ENCODE data around the gene SPTBN5. TPM values are rescaled to one million over a fixed set of nuclear protein-coding genes. Genes with fewer than 3 reads are reported as not detected.

The SPTBN5 gene
- total and polyA plus RNA-seq, 2 experiments from 2014 or later = 0.57 to 1.1 TPM

GRCh38 chr15:41809526-41810220 is 84.2 kb downstream of the SPTBN5 start (continued):
- TF ChIP-seq, protein P1, sequence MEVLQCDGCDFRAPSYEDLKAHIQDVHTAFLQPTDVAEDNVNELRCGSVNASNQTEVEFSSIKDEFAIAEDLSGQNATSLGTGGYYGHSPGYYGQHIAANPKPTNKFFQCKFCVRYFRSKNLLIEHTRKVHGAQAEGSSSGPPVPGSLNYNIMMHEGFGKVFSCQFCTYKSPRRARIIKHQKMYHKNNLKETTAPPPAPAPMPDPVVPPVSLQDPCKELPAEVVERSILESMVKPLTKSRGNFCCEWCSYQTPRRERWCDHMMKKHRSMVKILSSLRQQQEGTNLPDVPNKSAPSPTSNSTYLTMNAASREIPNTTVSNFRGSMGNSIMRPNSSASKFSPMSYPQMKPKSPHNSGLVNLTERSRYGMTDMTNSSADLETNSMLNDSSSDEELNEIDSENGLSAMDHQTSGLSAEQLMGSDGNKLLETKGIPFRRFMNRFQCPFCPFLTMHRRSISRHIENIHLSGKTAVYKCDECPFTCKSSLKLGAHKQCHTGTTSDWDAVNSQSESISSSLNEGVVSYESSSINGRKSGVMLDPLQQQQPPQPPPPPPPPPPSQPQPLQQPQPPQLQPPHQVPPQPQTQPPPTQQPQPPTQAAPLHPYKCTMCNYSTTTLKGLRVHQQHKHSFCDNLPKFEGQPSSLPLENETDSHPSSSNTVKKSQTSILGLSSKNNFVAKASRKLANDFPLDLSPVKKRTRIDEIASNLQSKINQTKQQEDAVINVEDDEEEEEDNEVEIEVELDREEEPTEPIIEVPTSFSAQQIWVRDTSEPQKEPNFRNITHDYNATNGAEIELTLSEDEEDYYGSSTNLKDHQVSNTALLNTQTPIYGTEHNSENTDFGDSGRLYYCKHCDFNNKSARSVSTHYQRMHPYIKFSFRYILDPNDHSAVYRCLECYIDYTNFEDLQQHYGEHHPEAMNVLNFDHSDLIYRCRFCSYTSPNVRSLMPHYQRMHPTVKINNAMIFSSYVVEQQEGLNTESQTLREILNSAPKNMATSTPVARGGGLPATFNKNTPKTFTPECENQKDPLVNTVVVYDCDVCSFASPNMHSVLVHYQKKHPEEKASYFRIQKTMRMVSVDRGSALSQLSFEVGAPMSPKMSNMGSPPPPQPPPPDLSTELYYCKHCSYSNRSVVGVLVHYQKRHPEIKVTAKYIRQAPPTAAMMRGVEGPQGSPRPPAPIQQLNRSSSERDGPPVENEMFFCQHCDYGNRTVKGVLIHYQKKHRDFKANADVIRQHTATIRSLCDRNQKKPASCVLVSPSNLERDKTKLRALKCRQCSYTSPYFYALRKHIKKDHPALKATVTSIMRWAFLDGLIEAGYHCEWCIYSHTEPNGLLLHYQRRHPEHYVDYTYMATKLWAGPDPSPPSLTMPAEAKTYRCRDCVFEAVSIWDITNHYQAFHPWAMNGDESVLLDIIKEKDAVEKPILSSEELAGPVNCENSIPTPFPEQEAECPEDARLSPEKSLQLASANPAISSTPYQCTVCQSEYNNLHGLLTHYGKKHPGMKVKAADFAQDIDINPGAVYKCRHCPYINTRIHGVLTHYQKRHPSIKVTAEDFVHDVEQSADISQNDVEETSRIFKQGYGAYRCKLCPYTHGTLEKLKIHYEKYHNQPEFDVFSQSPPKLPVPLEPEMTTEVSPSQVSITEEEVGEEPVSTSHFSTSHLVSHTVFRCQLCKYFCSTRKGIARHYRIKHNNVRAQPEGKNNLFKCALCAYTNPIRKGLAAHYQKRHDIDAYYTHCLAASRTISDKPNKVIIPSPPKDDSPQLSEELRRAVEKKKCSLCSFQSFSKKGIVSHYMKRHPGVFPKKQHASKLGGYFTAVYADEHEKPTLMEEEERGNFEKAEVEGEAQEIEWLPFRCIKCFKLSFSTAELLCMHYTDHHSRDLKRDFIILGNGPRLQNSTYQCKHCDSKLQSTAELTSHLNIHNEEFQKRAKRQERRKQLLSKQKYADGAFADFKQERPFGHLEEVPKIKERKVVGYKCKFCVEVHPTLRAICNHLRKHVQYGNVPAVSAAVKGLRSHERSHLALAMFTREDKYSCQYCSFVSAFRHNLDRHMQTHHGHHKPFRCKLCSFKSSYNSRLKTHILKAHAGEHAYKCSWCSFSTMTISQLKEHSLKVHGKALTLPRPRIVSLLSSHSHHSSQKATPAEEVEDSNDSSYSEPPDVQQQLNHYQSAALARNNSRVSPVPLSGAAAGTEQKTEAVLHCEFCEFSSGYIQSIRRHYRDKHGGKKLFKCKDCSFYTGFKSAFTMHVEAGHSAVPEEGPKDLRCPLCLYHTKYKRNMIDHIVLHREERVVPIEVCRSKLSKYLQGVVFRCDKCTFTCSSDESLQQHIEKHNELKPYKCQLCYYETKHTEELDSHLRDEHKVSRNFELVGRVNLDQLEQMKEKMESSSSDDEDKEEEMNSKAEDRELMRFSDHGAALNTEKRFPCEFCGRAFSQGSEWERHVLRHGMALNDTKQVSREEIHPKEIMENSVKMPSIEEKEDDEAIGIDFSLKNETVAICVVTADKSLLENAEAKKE (CRISPR knock-in tag; IDR thresholded peaks at IDR 0.05) = no peak
- TF ChIP-seq, protein P2, sequence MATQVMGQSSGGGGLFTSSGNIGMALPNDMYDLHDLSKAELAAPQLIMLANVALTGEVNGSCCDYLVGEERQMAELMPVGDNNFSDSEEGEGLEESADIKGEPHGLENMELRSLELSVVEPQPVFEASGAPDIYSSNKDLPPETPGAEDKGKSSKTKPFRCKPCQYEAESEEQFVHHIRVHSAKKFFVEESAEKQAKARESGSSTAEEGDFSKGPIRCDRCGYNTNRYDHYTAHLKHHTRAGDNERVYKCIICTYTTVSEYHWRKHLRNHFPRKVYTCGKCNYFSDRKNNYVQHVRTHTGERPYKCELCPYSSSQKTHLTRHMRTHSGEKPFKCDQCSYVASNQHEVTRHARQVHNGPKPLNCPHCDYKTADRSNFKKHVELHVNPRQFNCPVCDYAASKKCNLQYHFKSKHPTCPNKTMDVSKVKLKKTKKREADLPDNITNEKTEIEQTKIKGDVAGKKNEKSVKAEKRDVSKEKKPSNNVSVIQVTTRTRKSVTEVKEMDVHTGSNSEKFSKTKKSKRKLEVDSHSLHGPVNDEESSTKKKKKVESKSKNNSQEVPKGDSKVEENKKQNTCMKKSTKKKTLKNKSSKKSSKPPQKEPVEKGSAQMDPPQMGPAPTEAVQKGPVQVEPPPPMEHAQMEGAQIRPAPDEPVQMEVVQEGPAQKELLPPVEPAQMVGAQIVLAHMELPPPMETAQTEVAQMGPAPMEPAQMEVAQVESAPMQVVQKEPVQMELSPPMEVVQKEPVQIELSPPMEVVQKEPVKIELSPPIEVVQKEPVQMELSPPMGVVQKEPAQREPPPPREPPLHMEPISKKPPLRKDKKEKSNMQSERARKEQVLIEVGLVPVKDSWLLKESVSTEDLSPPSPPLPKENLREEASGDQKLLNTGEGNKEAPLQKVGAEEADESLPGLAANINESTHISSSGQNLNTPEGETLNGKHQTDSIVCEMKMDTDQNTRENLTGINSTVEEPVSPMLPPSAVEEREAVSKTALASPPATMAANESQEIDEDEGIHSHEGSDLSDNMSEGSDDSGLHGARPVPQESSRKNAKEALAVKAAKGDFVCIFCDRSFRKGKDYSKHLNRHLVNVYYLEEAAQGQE (IDR thresholded peaks at IDR 0.05; ENCODE audit: unreplicated experiment) = no peak
- TF ChIP-seq ZNF331 (CRISPR knock-in tag; IDR thresholded peaks at IDR 0.05; ENCODE audit: low read depth) = no peak
- no peak for TF ChIP-seq NANOG (IDR thresholded peaks at IDR 0.05; ENCODE audit: borderline replicate concordance)
- TF ChIP-seq STAT1 (IDR thresholded peaks at IDR 0.05; ENCODE audit: unreplicated experiment) = no peak
- no peak for TF ChIP-seq JUNB (IDR thresholded peaks at IDR 0.05; ENCODE audit: unreplicated experiment)
- no peak for TF ChIP-seq POLR2AphosphoS5 (IDR thresholded peaks at IDR 0.05; ENCODE audit: low read depth)
- no peak for TF ChIP-seq EZH2phosphoT487 (IDR thresholded peaks at IDR 0.05; ENCODE audit: unreplicated experiment)
- no peak for TF ChIP-seq ZNF114 (CRISPR knock-in tag; IDR thresholded peaks at IDR 0.05)
- TF ChIP-seq, protein P3, sequence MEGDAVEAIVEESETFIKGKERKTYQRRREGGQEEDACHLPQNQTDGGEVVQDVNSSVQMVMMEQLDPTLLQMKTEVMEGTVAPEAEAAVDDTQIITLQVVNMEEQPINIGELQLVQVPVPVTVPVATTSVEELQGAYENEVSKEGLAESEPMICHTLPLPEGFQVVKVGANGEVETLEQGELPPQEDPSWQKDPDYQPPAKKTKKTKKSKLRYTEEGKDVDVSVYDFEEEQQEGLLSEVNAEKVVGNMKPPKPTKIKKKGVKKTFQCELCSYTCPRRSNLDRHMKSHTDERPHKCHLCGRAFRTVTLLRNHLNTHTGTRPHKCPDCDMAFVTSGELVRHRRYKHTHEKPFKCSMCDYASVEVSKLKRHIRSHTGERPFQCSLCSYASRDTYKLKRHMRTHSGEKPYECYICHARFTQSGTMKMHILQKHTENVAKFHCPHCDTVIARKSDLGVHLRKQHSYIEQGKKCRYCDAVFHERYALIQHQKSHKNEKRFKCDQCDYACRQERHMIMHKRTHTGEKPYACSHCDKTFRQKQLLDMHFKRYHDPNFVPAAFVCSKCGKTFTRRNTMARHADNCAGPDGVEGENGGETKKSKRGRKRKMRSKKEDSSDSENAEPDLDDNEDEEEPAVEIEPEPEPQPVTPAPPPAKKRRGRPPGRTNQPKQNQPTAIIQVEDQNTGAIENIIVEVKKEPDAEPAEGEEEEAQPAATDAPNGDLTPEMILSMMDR (conservative IDR thresholded peaks at IDR 0.05; ENCODE audit: low read depth in 2 of 2) = no peak
